HG03432 (cell line): ENCODE results near the gene VPS13D.

ENCODE experiments used
- ATAC-seq: cut with Tn5 transposase; IDR thresholded peaks from one replicate; pipeline ENCODE4 v1.9.1; 2021; ENCODE audit warnings: mild to moderate bottlenecking, moderate library complexity; ENCODE audit not compliant: unreplicated experiment

The VPS13D gene

DNA sequence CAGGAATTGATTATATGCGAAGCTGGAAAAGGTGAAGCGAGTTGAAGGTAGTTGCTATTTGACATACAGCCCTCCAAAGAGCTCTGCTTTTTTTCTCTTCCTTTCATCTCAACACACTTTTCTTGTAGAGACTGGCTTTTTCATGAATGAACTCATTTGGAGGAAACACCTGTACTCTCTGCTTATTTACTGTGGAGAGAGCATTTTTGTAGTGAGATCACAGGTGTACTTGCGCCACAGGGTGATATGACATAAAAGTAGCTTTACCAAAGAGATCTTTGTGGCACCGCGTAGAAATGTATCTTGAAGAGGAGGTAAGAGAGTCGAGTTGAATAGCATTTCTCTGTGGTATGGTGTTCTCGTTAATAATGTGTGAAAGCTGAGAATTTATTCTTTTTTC, 187.6 kb downstream of the VPS13D start:
- ATAC-seq: no peak

- no peak for ATAC-seq
Observed at GRCh38 chr1:12420171-12420570, 190.3 kb downstream of the VPS13D start.

DNA sequence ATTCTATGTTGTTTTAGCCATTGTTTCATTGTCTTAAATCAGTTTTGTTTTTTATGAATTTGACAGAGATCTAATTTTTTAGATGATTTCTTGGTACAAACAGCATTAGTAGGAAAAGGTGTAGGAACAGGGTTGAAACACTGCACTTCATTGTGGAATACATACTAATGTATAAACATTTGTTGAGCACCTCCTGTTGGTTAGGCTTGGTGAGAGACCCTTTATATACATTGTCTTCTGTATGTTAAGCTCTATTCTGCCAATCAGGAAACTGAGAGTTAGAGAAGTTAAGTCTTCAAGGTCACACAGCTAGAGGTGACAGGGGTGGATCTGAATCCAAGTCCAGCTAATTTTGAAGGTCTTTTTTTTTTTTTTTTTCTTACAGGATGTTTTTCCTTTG, 192.7 kb downstream of the VPS13D start:
- no peak for ATAC-seq

DNA sequence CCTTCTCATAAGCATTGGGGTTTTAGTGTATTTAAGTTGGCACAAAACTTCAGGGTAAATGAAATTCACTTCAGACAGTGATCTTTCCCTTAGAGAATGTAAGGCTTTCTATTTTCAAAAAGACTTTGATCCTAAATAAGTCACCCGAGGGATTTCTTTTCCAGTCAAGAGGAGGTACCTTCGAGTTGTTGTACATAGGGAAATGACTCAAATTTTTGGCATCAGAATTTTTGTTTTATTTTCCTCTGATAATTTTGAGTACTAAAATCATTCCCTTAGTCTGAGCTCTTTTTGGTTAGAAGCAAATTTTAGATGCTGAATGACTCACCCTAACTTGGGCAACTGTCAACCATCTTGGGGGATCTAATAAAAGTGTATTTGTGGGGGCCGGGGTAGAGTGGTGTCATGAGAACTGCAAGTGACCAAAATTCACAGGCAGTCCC, 194.3 kb downstream of the VPS13D start:
- ATAC-seq: no peak

DNA sequence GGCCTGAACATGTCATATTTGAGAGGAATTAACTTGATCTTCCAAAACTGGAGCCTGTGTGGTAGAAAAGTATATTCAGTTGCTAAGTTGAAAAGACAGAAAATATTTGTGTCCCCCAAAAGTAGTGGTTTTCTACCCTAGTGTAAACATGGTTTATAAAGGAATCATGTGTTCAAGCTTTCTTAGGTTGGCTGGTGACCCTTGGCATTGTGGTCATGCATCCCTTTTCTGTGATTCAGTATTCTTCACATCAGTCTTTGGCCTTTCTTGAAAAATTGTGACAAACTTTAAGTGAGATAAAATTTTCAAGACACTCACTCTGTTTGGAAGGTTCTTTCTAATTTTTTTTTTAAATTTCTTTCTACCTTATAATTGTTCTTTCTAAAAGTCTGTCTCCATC, 195.0 kb downstream of the VPS13D start:
- no peak for ATAC-seq

DNA sequence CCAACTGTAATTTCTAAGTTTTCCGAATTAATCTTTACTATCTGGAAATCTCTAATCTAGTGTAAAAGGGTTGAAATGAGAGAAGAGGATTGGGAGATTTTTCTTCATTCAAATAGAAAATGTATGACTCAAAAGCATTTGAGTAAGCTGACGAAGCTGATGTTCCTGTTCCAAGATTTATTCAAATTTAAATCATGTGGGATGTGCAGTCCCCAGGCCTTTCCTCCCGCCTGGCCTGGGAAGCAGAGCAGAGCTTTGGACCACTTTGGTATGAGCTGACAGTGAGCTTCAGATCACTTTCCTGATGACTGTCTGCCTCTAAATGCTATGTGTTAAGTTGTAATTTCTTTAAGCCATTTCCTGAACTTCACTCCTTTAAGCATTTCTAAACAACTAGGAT, 196.2 kb downstream of the VPS13D start:
- no peak for ATAC-seq

DNA sequence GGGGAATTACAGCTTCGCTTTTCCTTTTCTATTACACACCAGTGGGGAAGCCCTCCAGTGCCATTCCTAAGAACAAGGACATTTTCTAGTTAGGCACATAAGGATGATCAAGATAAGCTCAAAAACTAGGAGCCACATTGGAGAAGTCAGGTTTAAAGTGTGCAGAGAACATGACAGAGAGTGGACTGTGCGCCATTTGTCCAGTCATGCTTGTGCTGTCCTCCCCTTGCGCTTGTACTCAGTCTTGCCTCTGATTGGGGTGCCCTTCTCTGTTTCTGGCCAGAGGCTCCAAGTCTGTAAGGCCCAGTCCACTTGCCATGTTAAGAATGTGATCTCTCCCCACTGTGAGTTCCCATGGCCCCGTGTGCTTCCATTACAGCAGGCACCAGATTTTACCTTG, 198.5 kb downstream of the VPS13D start:
- no peak for ATAC-seq

- ATAC-seq: no peak
Observed at GRCh38 chr1:12430525-12430924, 200.7 kb downstream of the VPS13D start.

DNA sequence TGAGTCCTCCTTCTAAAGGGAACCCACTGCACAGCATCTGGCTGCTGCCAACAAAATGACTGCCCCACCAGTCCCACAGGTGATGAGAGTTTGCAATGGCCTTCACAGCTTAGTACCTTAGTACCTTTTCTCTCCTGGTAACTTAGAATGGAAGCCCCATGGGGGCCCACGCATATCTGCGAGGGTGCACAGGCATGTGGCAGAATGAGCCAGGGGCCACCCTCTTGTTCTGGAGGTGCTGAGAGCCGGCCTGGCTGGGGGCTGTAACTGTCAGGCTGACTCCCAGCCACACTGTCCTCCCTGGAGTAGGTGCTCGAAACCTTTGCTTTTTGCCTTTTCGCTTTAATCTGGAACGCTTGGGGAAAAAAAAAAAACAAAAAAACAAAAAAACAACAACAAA, 203.1 kb downstream of the VPS13D start:
- ATAC-seq: no peak

- no peak for ATAC-seq
Observed at GRCh38 chr1:12433323-12434053, 203.7 kb downstream of the VPS13D start.

GRCh38 chr1:12434174-12434573, 204.3 kb downstream of the VPS13D start:
- peak; percentile 49 for ATAC-seq

DNA sequence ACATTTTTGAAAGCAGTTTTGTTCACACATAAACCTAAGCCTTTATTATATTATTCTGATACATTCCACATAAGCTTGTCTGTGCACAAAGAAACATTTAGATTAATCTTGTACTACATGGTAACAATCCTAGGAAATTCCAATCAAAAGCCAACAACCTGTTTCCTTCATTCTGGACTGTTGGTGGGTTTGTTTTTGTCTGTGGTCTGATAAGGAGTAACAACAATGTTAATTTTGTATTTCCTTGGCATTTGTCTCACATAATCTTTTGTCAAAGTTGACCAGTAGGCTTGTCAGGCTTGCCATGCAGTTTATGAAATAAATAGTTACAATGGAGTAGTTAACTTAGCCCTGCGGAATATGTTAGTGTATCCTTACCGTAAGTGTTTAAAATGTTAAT, 204.9 kb downstream of the VPS13D start:
- ATAC-seq: no peak

- ATAC-seq: peak; percentile 72
Observed at GRCh38 chr1:12435639-12436344, 206.0 kb downstream of the VPS13D start.

- ATAC-seq: no peak
Observed at GRCh38 chr1:12436345-12436658, 206.5 kb downstream of the VPS13D start.

DNA sequence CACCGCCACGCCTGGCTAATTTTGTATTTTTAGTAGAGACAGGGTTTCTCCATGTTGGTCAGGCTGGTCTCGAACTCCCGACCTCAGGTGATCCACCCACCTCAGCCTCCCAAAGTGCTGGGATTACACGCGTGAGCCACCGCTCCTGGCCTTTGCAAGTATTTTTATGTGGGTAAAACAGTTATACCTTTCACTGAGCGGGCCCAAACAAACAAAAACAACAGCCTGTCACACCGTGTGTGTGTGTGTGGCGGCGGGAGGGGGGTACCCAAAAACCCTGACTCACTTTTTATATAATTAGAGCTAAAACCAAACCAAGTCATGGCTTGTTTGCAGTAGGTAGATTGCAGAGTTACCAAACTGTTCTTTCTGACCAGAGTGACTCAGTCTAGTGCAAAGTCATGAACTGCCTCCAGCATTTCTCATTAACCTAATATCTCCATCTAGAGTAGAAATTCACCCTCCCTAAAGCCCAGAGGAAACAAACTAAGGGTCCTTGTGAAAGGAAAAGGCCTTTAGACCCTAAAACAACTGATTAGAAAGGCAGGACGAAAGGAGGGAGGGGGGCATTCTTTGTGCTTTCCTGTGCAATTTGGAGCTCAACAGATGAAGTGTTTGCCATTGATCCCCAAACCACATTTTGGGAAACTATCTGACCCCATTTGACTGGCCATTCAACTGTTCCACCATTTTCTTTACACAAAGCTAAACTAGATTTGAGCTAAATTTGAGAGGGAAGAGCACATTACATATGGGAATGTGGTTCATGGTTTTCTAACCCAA, 207.2 kb downstream of the VPS13D start:
- no peak for ATAC-seq

DNA sequence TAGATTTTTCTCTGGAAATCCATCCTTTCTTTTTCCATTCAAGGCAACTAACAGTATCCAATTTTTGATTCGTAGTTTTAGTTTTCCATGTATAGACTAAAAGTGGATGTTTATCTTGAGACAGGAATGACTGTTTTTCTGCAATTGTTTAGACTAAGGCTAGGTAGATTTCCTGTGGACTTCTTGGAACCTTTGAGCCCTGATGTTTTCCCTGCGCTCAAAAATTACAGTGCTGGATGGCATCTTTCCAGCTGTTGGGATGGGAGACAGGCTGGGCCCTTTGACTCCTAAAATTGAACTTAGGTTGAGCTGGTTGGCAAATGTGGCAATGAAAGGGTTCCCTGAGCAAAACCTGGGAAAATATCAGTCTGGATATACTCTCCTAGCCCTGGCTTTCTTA, 207.8 kb downstream of the VPS13D start:
- no peak for ATAC-seq

GRCh38 chr1:12438349-12438924, 208.6 kb downstream of the VPS13D start:
- peak; percentile 51 for ATAC-seq

- no peak for ATAC-seq
Observed at GRCh38 chr1:12439073-12439472, 209.2 kb downstream of the VPS13D start.

- no peak for ATAC-seq
Observed at GRCh38 chr1:12441414-12442105, 211.7 kb downstream of the VPS13D start.

- no peak for ATAC-seq
Observed at GRCh38 chr1:12442217-12442616, 212.4 kb downstream of the VPS13D start.

DNA sequence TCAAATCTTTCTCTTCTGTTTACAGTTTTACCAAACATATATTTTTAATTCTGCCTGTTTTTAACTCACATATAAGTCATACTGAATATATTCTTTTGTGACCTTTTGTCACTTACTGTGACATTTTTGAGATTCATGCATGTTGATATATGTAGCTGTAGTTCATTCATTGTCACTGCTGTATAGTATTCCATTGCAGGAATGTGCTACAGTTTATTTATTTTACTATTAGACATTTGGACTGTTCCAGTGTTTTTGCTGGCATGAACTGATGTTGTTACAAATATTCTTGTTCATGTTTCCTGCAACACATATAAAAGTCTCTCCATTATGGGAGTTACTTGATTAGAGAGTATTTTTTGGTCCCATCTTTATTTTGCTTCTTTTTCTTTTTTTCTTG, 213.3 kb downstream of the VPS13D start:
- ATAC-seq: no peak
